Measurements from ENCODE around the gene PDE8A.

GRCh38 chr15:85010386-85011159 is 28.9 kb downstream of the PDE8A start:
- TF ChIP-seq, protein P1, sequence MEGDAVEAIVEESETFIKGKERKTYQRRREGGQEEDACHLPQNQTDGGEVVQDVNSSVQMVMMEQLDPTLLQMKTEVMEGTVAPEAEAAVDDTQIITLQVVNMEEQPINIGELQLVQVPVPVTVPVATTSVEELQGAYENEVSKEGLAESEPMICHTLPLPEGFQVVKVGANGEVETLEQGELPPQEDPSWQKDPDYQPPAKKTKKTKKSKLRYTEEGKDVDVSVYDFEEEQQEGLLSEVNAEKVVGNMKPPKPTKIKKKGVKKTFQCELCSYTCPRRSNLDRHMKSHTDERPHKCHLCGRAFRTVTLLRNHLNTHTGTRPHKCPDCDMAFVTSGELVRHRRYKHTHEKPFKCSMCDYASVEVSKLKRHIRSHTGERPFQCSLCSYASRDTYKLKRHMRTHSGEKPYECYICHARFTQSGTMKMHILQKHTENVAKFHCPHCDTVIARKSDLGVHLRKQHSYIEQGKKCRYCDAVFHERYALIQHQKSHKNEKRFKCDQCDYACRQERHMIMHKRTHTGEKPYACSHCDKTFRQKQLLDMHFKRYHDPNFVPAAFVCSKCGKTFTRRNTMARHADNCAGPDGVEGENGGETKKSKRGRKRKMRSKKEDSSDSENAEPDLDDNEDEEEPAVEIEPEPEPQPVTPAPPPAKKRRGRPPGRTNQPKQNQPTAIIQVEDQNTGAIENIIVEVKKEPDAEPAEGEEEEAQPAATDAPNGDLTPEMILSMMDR (IDR thresholded peaks at IDR 0.05), result peak in 2 of 6 experiments; percentile 33 to 65
- TF ChIP-seq POLR2A (IDR thresholded peaks at IDR 0.05), result no peak
